Posterior cingulate gyrus (tissue), 11 donors: ENCODE data around the gene YWHAG.

Experiments used
- DNase-seq, 10 donors: peaks; one replicate each; pipeline versions ENCODE4 v3.0.0 to v3.0.0-alpha.2; 2020 to 2021; ENCODE audit warnings: mixed read lengths in 3 of 10
- intact Hi-C: fragments of 100-400 bp; cut with DNase I; formaldehyde crosslinking; loops from one replicate; pipeline ENCODE4 v1.15.1; 2023

The YWHAG gene

GRCh38 chr7:76282344-76283253 is 76.2 kb downstream of the YWHAG start:
- DNase-seq, result no peak
- intact Hi-C loops, result no loop called here

DNA sequence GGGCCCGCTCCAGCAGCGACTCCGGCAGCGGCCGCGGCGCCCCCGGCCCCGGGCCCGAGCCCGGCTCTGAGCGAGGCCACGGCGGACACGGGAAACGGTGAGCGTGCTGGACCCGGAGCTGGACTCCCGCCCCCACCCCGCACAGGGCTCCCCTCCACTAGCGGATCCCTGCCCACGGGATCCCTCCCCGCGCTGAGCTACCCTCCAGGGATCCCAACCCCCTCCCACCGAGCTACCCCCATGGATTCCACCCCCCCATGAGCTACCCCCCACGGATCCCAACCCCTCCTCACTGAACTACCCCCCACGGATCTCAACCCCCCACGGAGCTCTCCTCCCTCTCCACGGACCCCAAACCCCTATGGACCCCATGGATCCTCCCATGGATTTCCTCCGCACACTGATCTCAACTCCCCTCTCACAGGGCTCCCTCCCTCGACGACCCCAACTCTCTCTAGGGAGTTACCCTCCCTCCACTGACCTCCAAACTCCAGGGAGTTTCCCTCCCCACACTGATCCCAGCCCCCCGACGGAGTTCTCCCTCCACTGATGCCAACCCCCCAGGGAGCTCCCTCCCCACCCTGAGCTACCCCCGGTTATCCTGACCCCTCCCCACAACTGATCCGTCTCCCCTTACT is 77.0 kb downstream of the YWHAG start:
- no peak for DNase-seq
- intact Hi-C loops, result no loop called here

GRCh38 chr7:76281006-76281705 is 77.6 kb downstream of the YWHAG start:
- intact Hi-C loops, result no loop called here
- no peak for DNase-seq

DNA sequence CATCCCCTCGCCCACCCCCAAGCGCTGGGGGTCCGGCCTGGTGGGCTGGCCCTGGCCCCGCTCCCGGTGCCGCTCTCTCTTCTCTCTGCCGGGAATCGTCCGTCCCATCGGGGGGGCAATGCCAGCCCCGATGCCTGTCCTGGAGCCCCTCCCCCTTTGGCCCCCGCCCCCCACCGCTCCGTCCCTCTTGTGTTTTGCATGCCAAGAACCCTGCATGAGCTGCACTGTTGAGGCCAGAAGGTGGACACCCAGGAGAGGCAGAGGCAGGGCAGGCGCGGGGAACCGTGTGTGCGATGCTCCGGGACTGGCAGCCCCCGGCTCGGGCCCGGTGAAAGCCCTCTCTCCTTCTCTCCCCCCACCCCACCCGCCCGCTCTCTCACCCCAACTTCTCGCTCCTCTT is 78.4 kb downstream of the YWHAG start:
- intact Hi-C loops, result no loop called here

DNA sequence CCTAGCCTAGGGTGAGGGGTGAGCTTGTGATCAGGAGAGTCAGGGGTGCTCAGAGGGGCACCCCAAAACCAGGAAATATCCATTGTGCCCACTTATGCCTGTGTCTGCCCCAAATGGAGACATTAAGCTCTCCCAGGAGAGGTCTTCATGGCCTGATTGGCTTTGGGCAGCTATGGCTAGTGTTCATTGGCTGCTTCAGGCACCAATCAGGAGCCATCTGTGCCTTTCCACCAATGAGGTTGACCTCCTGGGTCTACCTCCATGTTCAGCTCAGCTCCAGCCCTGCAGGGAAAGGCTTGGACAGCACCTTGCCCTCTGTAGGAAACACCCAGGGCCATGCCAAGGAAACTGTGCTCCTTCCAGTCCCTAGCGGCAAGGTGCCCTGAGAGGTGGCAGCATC is 80.3 kb downstream of the YWHAG start:
- intact Hi-C loops, result no loop called here
- no peak for DNase-seq

More for the DNA sequence above, 78.4 kb downstream of the YWHAG start:
- DNase-seq, result no peak
